Activated naive CD8-positive, alpha-beta T cell treated with anti-CD3 and anti-CD28 coated beads, Interleukin-2, amount 50 U/mL, for 24 hours (primary cell): Measurements from ENCODE around the gene TLCD3B.

ENCODE experiments used
- ATAC-seq: fragments of 150-1000 bp; cut with Tn5 transposase; one replicate; pipeline ENCODE4 v1.10.0; 2021
- DNase-seq: peaks from one replicate; pipeline ENCODE4 v3.0.0; 2021
- H3K27ac Mint-ChIP-seq: one replicate; pipeline ENCODE4 v1.8.0; 2021; ENCODE audit warnings: mild to moderate bottlenecking, mixed read lengths
- H3K27me3 Mint-ChIP-seq: one replicate; pipeline ENCODE4 v1.8.0; 2021; ENCODE audit warnings: mixed read lengths
- H3K36me3 Mint-ChIP-seq: one replicate; pipeline ENCODE4 v1.8.0; 2021; ENCODE audit warnings: low read depth, mixed read lengths
- H3K4me1 Mint-ChIP-seq: one replicate; pipeline ENCODE4 v1.8.0; 2021; ENCODE audit warnings: mixed read lengths
- H3K4me3 Mint-ChIP-seq: one replicate; pipeline ENCODE4 v1.8.0; 2021; ENCODE audit warnings: mild to moderate bottlenecking, moderate library complexity, mixed read lengths
- H3K9me3 Mint-ChIP-seq: one replicate; pipeline ENCODE4 v1.8.0; 2021; ENCODE audit warnings: mixed read lengths

TLCD3B gene

DNA sequence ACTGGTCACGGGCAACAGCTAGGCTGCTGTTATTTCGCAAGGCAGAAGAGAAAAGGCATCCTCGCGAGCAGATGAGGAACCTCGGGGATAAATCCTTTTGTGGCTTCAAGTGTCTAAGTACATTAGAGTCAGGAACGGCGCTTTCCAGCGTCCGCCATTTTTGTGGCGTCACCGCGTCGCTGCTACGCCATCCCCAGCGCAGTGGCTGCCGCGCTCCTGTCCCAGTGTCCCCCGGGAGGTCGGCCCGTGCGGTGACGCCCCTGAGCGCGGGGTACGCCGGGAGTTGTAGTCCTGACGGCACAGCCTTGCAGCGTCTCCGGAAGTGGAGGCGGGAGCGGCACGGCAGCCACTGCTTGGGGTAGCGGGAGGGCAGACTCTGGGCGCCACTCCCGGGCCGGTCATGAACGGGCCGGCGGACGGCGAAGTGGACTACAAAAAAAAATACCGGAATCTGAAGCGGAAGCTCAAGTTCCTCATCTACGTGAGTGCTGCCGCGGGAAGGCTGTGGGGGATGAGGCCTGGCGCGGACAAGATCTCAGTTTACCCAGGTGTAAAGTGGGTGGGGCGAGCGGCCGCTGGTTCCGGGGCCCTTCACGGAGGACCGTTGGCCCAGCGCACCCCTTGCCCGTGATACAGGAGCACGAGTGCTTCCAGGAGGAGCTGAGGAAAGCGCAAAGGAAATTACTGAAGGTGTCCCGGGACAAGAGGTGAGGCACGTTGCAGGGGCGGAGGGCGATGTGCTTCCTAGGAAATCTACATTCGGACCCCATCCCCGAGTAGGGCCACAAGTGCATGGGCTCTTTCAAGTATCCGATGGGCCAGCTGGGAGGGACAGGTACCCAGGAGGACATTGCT is 34.9 kb downstream of the TLCD3B start, which contains the start of gene INO80E:
TSS of gene INO80E (plus strand) at position 331 of the 855 bp plus-strand sequence. CDS start at position 401, 70 bp downstream.
- peak within 1 kb of the TSS; percentile 97 for H3K4me3 Mint-ChIP-seq
- ATAC-seq (peak; percentile 97), DNase-seq (peak; percentile 99)
- H3K4me1 Mint-ChIP-seq: peaks cover 33% of the 10 kb centered on the region
- H3K27me3 Mint-ChIP-seq: no peaks in the 10 kb centered on the region
- H3K27ac Mint-ChIP-seq: peak within 1 kb of the TSS; percentile 99
- H3K9me3 Mint-ChIP-seq: no peaks in the 10 kb centered on the region
- H3K36me3 Mint-ChIP-seq: peaks cover 25% of the 10 kb centered on the region

DNA sequence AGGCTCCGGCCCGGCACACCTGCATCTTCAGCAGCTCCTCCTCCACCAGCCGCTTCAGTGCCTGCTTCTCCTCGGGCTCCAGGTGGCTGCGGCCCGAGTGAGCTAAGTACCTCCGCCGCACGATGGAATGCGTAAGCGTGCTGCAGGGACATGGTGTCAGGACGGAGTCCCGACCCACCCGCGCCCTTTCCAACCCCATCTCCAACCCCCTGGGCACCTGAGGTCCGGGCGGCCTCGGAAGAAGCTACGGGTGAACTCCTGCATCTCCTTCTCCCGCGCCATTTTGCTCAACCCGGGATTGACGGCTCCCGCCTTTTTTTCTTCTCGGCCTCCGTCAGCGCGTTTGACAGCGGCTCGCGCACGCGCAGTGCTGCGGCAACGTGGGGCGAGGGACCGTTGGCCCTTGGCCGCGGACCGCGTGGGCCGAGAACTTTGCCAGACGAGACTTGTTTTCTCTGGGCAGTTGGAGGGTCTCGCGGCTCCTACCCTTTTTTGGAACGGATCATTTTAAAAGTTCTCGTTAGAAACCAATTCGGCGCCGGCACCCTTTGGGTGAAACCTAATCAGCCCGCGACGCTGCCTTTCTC is 35.7 kb downstream of the TLCD3B start, which contains the start of gene HIRIP3:
TSS of gene HIRIP3 (minus strand) at position 294 of the 587 bp plus-strand sequence. CDS start at position 282, 12 bp downstream.
- ATAC-seq (peak; percentile 44), DNase-seq (peak; percentile 92)
- Mint-ChIP-seq H3K27ac (peak within 1 kb of the TSS; percentile 99), H3K36me3 (peaks cover 28% of the 10 kb centered on the region), H3K27me3 (no peaks in the 10 kb centered on the region), H3K4me3 (peak within 1 kb of the TSS; percentile 97), H3K9me3 (no peaks in the 10 kb centered on the region), H3K4me1 (peaks cover 33% of the 10 kb centered on the region)

DNA sequence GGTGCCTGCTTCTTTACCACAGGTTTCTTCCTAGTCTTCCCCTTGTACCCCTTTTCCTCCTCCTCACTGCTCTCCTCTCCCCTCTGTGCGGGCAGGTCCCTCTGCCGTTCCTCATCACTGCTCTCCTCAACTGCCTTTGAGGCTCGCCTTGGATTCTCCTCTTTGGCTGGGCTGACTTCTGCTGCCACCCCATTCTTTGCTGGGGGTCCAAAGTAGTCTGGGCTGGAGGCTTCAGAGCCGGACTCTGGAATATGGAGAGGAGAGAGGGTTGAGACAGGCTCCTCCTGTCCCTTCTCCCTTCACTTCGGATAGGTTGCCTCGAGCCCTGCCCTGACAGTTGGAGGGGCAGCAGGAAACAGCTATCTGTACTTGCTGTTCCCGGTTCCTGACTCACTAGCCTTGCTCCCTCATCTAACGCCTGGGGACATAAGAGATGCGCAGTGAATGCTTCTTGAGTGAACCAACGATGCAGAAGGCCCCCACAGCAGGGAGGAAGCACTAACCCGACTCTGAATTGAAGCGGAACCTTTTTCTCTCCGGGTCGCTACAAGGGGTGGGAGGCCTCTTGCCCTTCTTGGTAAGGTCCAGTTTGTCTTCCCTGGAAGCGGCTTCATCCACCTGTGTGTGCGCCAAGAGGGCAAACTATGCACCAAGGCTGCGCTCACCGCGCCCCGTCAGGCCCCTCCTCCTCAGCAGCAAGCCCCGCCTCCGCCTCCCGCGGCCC is 36.3 kb downstream of the TLCD3B start:
- Mint-ChIP-seq H3K36me3 (peaks cover 30% of the 10 kb centered on the region), H3K27me3 (no peaks in the 10 kb centered on the region), H3K27ac (peak overlapping the region; percentile 99), H3K4me1 (peaks cover 33% of the 10 kb centered on the region), H3K9me3 (no peaks in the 10 kb centered on the region), H3K4me3 (peak overlapping the region; percentile 97)
- DNase-seq (peak; percentile 79), ATAC-seq (peak; percentile 41)

DNA sequence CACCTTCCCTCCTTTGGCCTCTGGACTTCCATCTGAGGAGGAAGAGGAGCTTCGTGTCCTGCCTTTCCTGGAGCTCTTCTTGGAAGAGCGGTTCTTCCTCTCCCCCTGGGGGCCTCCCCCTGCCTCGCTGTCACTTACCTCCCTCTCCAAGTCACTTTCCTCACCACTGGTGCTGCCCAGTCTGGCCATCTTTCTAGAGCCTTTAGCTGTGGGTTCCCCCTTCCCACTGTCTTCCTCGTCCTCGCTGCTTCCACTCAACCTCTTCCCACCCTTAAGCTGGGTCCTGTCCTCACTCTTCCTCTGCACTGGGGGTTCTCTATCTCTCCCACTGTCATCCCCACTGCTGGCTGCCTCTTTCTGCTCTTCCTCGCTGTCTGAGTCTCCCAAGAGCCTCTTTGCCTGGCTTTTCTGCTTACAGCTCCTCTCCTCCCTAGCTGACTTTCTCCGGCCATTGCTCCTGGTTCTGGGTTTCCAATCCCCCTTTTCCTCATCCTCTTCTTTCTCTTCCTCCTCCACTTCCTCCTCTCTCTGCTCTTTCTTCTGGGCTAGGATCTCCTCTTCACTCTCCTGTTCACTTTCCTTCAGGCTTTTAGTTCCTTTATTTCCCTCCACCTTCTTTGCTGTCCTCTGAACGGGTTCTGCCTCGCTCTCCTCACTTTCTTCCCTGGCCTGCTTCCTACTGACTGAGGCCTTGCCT is 37.0 kb downstream of the TLCD3B start:
- Mint-ChIP-seq H3K36me3 (peaks cover 35% of the 10 kb centered on the region), H3K27ac (peak overlapping the region; percentile 99), H3K9me3 (no peaks in the 10 kb centered on the region), H3K27me3 (no peaks in the 10 kb centered on the region), H3K4me1 (peaks cover 33% of the 10 kb centered on the region), H3K4me3 (peak overlapping the region; percentile 97)
- ATAC-seq (no peak), DNase-seq (no peak)

DNA sequence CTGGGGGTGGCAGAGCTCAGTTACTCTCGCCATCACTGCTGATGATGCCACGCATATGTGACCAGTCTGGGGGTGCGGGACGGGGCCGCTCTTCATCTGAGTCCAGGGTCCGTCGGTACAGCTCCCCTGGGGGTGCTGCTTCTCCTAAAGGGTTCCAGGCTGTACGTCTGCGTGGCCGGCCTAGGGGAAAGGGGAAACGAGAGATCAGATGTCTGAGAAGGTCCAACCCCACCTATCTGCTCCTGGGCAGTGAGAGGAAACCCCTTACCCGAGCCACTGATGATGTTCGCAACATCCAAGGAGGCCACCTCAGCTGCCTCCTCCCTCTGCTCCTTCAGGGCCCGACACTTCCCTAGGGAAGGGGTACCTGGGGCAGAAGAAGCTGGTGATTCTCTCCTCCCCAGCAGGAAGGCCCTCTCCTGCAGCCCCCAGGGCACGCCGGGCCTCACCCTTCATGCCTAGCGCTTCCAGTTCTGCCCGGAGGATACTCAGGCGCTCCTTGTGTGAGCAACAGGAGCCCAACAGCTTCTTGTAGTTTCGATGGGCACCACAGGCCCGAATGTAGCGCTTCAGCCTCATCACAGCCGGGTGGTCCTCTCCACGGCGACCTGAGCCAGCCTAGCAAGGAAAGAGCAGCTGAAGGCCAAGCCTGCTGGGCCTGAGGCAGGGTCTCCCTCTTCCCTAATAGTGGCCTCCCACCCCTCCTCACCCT is 37.7 kb downstream of the TLCD3B start:
- Mint-ChIP-seq H3K27me3 (no peaks in the 10 kb centered on the region), H3K4me1 (peaks cover 31% of the 10 kb centered on the region), H3K27ac (no peak overlapping the region), H3K9me3 (no peaks in the 10 kb centered on the region), H3K36me3 (peaks cover 35% of the 10 kb centered on the region), H3K4me3 (peak overlapping the region; percentile 97)
- ATAC-seq (no peak), DNase-seq (no peak)

DNA sequence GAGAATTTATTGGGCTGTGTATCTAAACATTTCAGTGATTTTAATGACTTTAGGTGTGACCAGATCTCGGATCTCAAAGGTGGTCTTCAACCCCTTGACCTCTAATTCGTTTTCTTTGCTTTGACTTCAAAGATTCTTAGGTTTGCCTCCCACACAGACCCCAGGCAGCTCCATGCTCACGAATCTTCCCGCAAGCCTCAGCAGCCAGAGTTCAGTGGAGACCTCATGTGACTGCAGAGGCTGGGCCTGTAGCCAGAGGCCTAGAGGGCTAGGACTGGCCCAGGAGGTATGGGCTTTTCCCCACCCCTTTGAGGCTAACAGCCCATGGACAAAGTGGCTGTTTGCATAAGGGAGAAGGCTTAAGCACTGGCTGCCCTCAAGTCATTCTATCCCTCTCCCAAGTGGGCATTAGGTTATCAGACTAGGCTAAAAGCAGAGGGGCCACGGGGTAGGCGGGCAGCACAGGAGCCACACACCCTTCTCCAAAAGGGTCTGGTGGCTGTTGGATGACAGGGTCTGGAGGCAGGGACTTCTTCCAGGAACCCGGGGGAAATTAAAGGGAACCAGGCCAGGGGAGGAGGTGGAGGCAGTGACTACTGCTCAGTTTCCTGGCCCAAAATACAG is 38.6 kb downstream of the TLCD3B start:
- Mint-ChIP-seq H3K27ac (no peak overlapping the region), H3K36me3 (peaks cover 30% of the 10 kb centered on the region), H3K4me1 (peaks cover 26% of the 10 kb centered on the region), H3K4me3 (no peak overlapping the region), H3K9me3 (no peaks in the 10 kb centered on the region), H3K27me3 (no peaks in the 10 kb centered on the region)
- DNase-seq (no peak), ATAC-seq (no peak)

DNA sequence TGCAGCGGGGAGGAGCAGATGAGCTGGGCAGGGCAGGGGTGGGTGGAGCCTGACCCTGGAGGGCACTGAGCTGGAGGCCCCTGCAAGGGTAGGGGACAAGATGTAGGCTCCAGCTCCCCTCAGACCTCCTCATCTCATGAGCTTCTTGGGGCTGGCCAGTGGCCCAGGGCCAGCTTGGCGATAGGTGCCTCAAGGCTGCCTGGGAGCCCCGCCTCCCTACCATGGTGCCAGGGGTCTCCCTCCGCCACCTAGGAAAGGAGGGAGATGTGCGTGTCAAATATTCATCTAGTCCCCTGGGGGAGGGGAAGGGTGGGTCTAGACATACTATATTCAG is 39.5 kb downstream of the TLCD3B start:
- Mint-ChIP-seq H3K27me3 (no peaks in the 10 kb centered on the region), H3K27ac (no peak overlapping the region), H3K9me3 (no peaks in the 10 kb centered on the region), H3K4me1 (peaks cover 21% of the 10 kb centered on the region), H3K36me3 (peaks cover 26% of the 10 kb centered on the region), H3K4me3 (no peak overlapping the region)
- ATAC-seq (no peak), DNase-seq (no peak)

DNA sequence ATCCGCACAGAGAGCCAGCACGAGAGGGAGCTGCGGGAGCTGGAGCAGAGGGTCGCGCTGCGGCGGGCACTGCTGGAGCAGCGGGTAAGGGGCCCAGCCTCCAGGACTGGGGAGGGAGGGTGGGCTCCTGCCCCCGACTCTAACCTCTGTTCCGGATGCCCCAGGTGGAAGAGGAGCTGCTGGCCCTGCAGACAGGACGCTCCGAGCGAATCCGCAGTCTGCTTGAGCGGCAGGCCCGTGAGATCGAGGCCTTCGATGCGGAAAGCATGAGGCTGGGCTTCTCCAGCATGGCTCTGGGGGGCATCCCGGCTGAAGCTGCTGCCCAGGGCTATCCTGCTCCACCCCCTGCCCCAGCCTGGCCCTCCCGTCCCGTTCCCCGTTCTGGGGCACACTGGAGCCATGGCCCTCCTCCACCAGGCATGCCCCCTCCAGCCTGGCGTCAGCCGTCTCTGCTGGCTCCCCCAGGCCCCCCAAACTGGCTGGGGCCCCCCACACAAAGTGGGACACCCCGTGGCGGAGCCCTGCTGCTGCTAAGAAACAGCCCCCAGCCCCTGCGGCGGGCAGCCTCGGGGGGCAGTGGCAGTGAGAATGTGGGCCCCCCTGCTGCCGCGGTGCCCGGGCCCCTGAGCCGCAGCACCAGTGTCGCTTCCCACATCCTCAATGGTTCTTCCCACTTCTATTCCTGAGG is 40.0 kb downstream of the TLCD3B start:
- H3K36me3 Mint-ChIP-seq: peaks cover 22% of the 10 kb centered on the region

DNA sequence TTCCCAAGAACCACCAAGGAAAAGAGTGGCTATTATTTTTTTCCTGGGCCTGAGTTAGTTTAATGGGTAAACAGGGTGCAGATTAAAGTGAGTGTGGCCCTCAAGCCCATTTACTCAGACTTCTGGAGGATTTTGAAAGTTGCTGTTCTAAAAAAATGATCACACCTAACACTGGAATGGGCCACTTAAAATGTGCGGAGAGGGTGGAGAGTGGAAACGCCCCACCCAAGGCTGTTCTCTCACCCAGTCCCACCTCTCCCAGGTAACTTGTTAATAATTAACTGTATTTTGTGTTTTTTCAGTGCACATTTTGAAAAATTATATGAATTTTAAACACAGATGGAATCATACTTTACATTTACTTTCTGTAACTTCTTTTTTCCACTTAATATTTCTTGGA is 41.0 kb downstream of the TLCD3B start:
- Mint-ChIP-seq H3K27ac (no peak overlapping the region), H3K27me3 (no peaks in the 10 kb centered on the region), H3K9me3 (no peaks in the 10 kb centered on the region), H3K4me3 (no peak overlapping the region), H3K36me3 (peaks cover 22% of the 10 kb centered on the region), H3K4me1 (peaks cover 12% of the 10 kb centered on the region)
- ATAC-seq (no peak), DNase-seq (no peak)

More for the DNA sequence above, 40.0 kb downstream of the TLCD3B start:
- no peaks in the 10 kb centered on the region for H3K9me3 Mint-ChIP-seq
- DNase-seq: no peak
- H3K27ac Mint-ChIP-seq: no peak overlapping the region
- H3K4me1 Mint-ChIP-seq: peaks cover 21% of the 10 kb centered on the region
- no peak for ATAC-seq
- H3K4me3 Mint-ChIP-seq: no peak overlapping the region
- no peaks in the 10 kb centered on the region for H3K27me3 Mint-ChIP-seq

DNA sequence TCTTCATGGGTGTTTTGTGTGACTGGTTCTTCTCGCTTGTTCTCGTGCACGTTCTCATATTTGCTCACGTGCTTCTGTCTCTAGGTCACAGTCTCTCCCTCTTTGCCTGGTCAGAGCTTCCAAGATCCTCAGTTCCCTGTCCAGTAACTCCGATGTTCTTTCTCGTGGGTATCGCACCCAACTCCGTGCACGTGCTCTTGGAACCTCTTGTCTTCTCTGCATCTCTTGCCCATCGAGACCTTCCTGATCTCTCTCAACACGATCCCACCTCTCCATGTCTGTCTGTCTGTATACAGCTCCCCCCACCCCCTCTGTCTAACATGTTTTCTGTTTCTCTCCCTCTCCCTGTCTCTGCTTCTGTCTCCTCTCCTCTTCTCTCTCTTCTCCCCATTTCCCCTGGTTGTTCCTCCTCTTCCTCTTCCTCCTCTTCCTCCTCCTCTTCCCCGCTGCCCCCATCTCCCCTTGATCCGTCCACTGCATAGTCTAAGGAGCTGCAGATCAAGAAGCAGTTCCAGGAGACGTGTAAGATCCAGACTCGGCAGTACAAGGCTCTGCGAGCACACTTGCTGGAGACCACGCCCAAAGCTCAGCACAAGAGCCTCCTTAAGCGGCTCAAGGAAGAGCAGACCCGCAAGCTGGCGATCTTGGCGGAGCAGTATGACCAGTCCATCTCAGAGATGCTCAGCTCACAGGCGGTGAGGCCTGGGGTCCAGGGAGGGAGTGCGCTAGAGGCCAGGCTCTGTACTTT is 41.8 kb downstream of the TLCD3B start:
- H3K4me3 Mint-ChIP-seq: no peak overlapping the region
- H3K9me3 Mint-ChIP-seq: no peaks in the 10 kb centered on the region
- H3K27ac Mint-ChIP-seq: no peak overlapping the region
- no peaks in the 10 kb centered on the region for H3K27me3 Mint-ChIP-seq
- peaks cover 22% of the 10 kb centered on the region for H3K36me3 Mint-ChIP-seq
- DNase-seq (no peak), ATAC-seq (no peak)
- H3K4me1 Mint-ChIP-seq: peaks cover 5% of the 10 kb centered on the region

DNA sequence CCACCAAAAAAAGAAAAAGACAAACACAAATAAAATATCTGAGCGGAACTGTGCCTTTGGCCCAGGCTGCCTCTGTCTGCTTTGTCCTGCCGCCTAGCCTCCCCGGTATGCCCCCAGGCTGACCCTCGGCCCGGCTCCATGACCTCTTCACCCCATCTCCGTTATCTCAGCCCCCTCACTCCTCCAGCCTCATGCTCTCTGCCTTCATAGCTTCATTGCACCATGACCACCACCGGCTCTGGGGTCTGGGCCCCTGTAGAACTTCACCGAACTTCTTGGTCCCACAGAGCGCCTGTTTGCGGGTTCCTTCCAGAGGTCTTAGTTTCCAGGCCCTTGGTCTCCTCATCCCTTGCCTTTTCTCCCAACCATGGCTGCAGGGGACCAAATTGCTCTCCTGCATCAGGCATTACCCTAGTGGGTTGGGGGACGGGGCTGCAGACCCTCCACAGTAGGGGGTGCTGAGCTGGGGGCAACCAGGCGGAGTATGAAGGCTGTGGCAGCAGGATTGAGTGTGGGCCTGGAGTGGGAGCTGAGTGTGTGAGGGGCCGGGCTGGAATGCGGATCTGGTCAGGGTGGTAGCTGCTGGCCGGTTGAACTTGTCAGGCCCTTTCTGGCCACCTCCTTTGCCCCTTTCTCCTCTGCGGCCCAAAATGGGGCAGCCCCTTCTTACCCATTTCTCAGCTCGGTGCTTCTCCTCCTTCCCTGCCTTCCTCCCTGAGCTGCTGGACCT is 42.6 kb downstream of the TLCD3B start:
- Mint-ChIP-seq H3K27ac (peak overlapping the region; percentile 50), H3K4me1 (no peaks in the 10 kb centered on the region), H3K9me3 (no peaks in the 10 kb centered on the region), H3K36me3 (peaks cover 22% of the 10 kb centered on the region), H3K27me3 (no peaks in the 10 kb centered on the region), H3K4me3 (no peak overlapping the region)
- ATAC-seq: no peak
- DNase-seq: no peak
